Memory B cell (primary cell): ENCODE data around the gene WDFY4.
A peak's percentile ranks its signal among the peaks of the same experiment; 100 is the strongest.

Experiments used
- ATAC-seq: fragments of 150-1000 bp; cut with Tn5 transposase; 2 replicates; pipeline ENCODE4 v1.10.0; 2021; ENCODE audit warnings: low read depth, mild to moderate bottlenecking, moderate library complexity
- DNase-seq, 2 donors: peaks; one replicate each; pipeline ENCODE4 v3.0.0; 2022; ENCODE audit warnings: low spot score in 2 of 2
- H3K27ac Mint-ChIP-seq: one replicate; pipeline ENCODE4 v1.8.0; 2022; ENCODE audit warnings: mild to moderate bottlenecking, moderate library complexity, mixed read lengths
- H3K27me3 Mint-ChIP-seq: one replicate; pipeline ENCODE4 v1.8.0; 2022; ENCODE audit warnings: mixed read lengths
- H3K36me3 Mint-ChIP-seq: one replicate; pipeline ENCODE4 v1.8.0; 2022; ENCODE audit warnings: mild to moderate bottlenecking, mixed read lengths
- H3K4me1 Mint-ChIP-seq: one replicate; pipeline ENCODE4 v1.8.0; 2022; ENCODE audit warnings: mixed read lengths
- H3K4me3 Mint-ChIP-seq: one replicate; pipeline ENCODE4 v1.8.0; 2022; ENCODE audit warnings: mild to moderate bottlenecking, moderate library complexity, mixed read lengths
- H3K9me3 Mint-ChIP-seq: one replicate; pipeline ENCODE4 v1.8.0; 2022; ENCODE audit warnings: mixed read lengths

WDFY4 gene

GRCh38 chr10:48872234-48872633, 187.6 kb downstream of the WDFY4 start:
- DNase-seq (no peak), ATAC-seq (peak; percentile 59)
- Mint-ChIP-seq H3K36me3 (peaks cover 42% of the 10 kb centered on the region), H3K9me3 (no peaks in the 10 kb centered on the region), H3K27ac (peak overlapping the region; percentile 63), H3K4me3 (no peak overlapping the region), H3K4me1 (no peaks in the 10 kb centered on the region), H3K27me3 (no peaks in the 10 kb centered on the region)

GRCh38 chr10:48878091-48878490, 193.4 kb downstream of the WDFY4 start:
- DNase-seq (no peak), ATAC-seq (no peak)
- Mint-ChIP-seq H3K36me3 (peaks cover 53% of the 10 kb centered on the region), H3K27ac (peak overlapping the region; percentile 37), H3K27me3 (no peaks in the 10 kb centered on the region), H3K9me3 (no peaks in the 10 kb centered on the region), H3K4me1 (peaks cover 8% of the 10 kb centered on the region), H3K4me3 (no peak overlapping the region)

GRCh38 chr10:48879451-48879850, 194.8 kb downstream of the WDFY4 start:
- peaks cover 52% of the 10 kb centered on the region for H3K36me3 Mint-ChIP-seq
- peak overlapping the region; percentile 56 for H3K27ac Mint-ChIP-seq
- DNase-seq (no peak), ATAC-seq (no peak)
- no peaks in the 10 kb centered on the region for H3K9me3 Mint-ChIP-seq
- H3K27me3 Mint-ChIP-seq, result no peaks in the 10 kb centered on the region
- H3K4me3 Mint-ChIP-seq, result no peak overlapping the region
- peaks cover 8% of the 10 kb centered on the region for H3K4me1 Mint-ChIP-seq

GRCh38 chr10:48880016-48880705, 195.5 kb downstream of the WDFY4 start:
- no peaks in the 10 kb centered on the region for H3K27me3 Mint-ChIP-seq
- no peak for DNase-seq
- H3K9me3 Mint-ChIP-seq, result no peaks in the 10 kb centered on the region
- H3K4me3 Mint-ChIP-seq, result no peak overlapping the region
- peak overlapping the region; percentile 56 for H3K27ac Mint-ChIP-seq
- ATAC-seq, result no peak
- H3K4me1 Mint-ChIP-seq, result peaks cover 8% of the 10 kb centered on the region
- peaks cover 52% of the 10 kb centered on the region for H3K36me3 Mint-ChIP-seq

- peaks cover 44% of the 10 kb centered on the region for H3K36me3 Mint-ChIP-seq
- H3K4me3 Mint-ChIP-seq, result no peak overlapping the region
These were observed 197.3 kb downstream of the WDFY4 start for GRCh38 chr10:48881937-48882336.

GRCh38 chr10:48882881-48883280, 198.2 kb downstream of the WDFY4 start:
- peaks cover 8% of the 10 kb centered on the region for H3K4me1 Mint-ChIP-seq
- H3K36me3 Mint-ChIP-seq, result peaks cover 39% of the 10 kb centered on the region
- H3K27me3 Mint-ChIP-seq, result no peaks in the 10 kb centered on the region
- H3K4me3 Mint-ChIP-seq, result no peak overlapping the region
- no peak for DNase-seq
- H3K9me3 Mint-ChIP-seq, result no peaks in the 10 kb centered on the region
- ATAC-seq, result no peak
- H3K27ac Mint-ChIP-seq, result no peak overlapping the region

More at GRCh38 chr10:48881937-48882336, 197.3 kb downstream of the WDFY4 start:
- Mint-ChIP-seq H3K9me3 (no peaks in the 10 kb centered on the region), H3K27ac (peak overlapping the region; percentile 47), H3K4me1 (peaks cover 8% of the 10 kb centered on the region), H3K27me3 (no peaks in the 10 kb centered on the region)
- no peak for DNase-seq
- ATAC-seq, result no peak

- no peaks in the 10 kb centered on the region for H3K9me3 Mint-ChIP-seq
- DNase-seq (no peak), ATAC-seq (no peak)
- peaks cover 40% of the 10 kb centered on the region for H3K36me3 Mint-ChIP-seq
- H3K4me3 Mint-ChIP-seq, result no peak overlapping the region
- no peak overlapping the region for H3K27ac Mint-ChIP-seq
- H3K4me1 Mint-ChIP-seq, result peaks cover 11% of the 10 kb centered on the region
- no peaks in the 10 kb centered on the region for H3K27me3 Mint-ChIP-seq
These were observed 199.0 kb downstream of the WDFY4 start for GRCh38 chr10:48883701-48884100.

- ATAC-seq (no peak), DNase-seq (no peak)
- Mint-ChIP-seq H3K9me3 (no peaks in the 10 kb centered on the region), H3K36me3 (peaks cover 40% of the 10 kb centered on the region), H3K4me3 (no peak overlapping the region), H3K4me1 (peaks cover 11% of the 10 kb centered on the region), H3K27me3 (no peaks in the 10 kb centered on the region), H3K27ac (no peak overlapping the region)
These were observed 199.7 kb downstream of the WDFY4 start for GRCh38 chr10:48884179-48885045.

- ATAC-seq (no peak), DNase-seq (no peak)
- peaks cover 40% of the 10 kb centered on the region for H3K36me3 Mint-ChIP-seq
- peaks cover 11% of the 10 kb centered on the region for H3K4me1 Mint-ChIP-seq
- H3K4me3 Mint-ChIP-seq, result no peak overlapping the region
- H3K9me3 Mint-ChIP-seq, result no peaks in the 10 kb centered on the region
- H3K27me3 Mint-ChIP-seq, result no peaks in the 10 kb centered on the region
- H3K27ac Mint-ChIP-seq, result no peak overlapping the region
These were observed 200.7 kb downstream of the WDFY4 start for GRCh38 chr10:48885376-48885775.

- Mint-ChIP-seq H3K27ac (peak overlapping the region; percentile 76), H3K9me3 (no peaks in the 10 kb centered on the region), H3K27me3 (no peaks in the 10 kb centered on the region), H3K4me3 (no peak overlapping the region), H3K36me3 (peaks cover 43% of the 10 kb centered on the region), H3K4me1 (peaks cover 6% of the 10 kb centered on the region)
- ATAC-seq (no peak), DNase-seq (no peak)
These were observed 203.3 kb downstream of the WDFY4 start for GRCh38 chr10:48887982-48888381.

- no peaks in the 10 kb centered on the region for H3K9me3 Mint-ChIP-seq
These were observed 206.5 kb downstream of the WDFY4 start for GRCh38 chr10:48890888-48891850.

GRCh38 chr10:48894911-48895802, 210.5 kb downstream of the WDFY4 start:
- H3K4me3 Mint-ChIP-seq, result no peak overlapping the region

More at GRCh38 chr10:48890888-48891850, 206.5 kb downstream of the WDFY4 start:
- H3K27ac Mint-ChIP-seq, result peak overlapping the region; percentile 56
- peaks cover 6% of the 10 kb centered on the region for H3K4me1 Mint-ChIP-seq
- peaks cover 46% of the 10 kb centered on the region for H3K36me3 Mint-ChIP-seq
- H3K27me3 Mint-ChIP-seq, result no peaks in the 10 kb centered on the region
- H3K4me3 Mint-ChIP-seq, result no peak overlapping the region
- ATAC-seq, result no peak
- no peak for DNase-seq

GRCh38 chr10:48895803-48896195, 211.1 kb downstream of the WDFY4 start:
- DNase-seq (no peak), ATAC-seq (no peak)
- peaks cover 3% of the 10 kb centered on the region for H3K4me1 Mint-ChIP-seq
- H3K27ac Mint-ChIP-seq, result no peak overlapping the region
- H3K4me3 Mint-ChIP-seq, result no peak overlapping the region
- H3K9me3 Mint-ChIP-seq, result no peaks in the 10 kb centered on the region
- H3K27me3 Mint-ChIP-seq, result no peaks in the 10 kb centered on the region
- peaks cover 49% of the 10 kb centered on the region for H3K36me3 Mint-ChIP-seq

More at GRCh38 chr10:48894911-48895802, 210.5 kb downstream of the WDFY4 start:
- no peaks in the 10 kb centered on the region for H3K27me3 Mint-ChIP-seq
- peaks cover 3% of the 10 kb centered on the region for H3K4me1 Mint-ChIP-seq
- no peaks in the 10 kb centered on the region for H3K9me3 Mint-ChIP-seq
- ATAC-seq, result no peak
- DNase-seq, result no peak
- peaks cover 52% of the 10 kb centered on the region for H3K36me3 Mint-ChIP-seq
- no peak overlapping the region for H3K27ac Mint-ChIP-seq
